Measurements from ENCODE around the gene EIF2S1. TPM values are rescaled to one million over a fixed set of nuclear protein-coding genes. Genes with fewer than 3 reads are reported as not detected.

Gene EIF2S1
- total and polyA plus RNA-seq, 11 donors: 37.6 to 232 (median 91.7) TPM

DNA sequence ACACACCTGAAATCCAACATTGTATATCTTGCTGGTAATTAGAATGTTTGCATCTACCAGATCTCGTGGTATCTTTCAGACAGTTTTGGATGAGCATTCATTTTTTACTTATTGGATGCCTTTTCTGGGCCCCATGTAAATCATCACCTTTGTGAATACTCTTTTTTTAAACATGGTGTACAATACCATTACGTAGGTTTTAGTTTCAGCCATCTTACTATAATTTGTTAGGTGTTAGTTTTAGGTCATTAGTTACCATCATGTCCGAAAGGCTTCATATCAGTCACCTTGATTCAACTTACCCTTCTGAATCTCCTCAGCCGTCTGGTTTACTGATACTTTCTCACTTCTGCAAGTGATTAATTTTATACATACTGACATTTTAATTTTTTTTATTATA lies 5.3 kb downstream of the EIF2S1 start:
- Histone ChIP-seq H3K36me3 (peaks cover 0 to 82% (median 64%) of the 10 kb centered on the region in 9 donors), H3K4me3 (no peak overlapping the region), H3K27me3 (no peaks in the 10 kb centered on the region), H3K9me3 (no peaks in the 10 kb centered on the region), H3K27ac (no peak overlapping the region), H3K4me1 (peaks cover 2 to 47% (median 31%) of the 10 kb centered on the region in 12 donors)
- TF ChIP-seq, protein P1, sequence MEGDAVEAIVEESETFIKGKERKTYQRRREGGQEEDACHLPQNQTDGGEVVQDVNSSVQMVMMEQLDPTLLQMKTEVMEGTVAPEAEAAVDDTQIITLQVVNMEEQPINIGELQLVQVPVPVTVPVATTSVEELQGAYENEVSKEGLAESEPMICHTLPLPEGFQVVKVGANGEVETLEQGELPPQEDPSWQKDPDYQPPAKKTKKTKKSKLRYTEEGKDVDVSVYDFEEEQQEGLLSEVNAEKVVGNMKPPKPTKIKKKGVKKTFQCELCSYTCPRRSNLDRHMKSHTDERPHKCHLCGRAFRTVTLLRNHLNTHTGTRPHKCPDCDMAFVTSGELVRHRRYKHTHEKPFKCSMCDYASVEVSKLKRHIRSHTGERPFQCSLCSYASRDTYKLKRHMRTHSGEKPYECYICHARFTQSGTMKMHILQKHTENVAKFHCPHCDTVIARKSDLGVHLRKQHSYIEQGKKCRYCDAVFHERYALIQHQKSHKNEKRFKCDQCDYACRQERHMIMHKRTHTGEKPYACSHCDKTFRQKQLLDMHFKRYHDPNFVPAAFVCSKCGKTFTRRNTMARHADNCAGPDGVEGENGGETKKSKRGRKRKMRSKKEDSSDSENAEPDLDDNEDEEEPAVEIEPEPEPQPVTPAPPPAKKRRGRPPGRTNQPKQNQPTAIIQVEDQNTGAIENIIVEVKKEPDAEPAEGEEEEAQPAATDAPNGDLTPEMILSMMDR (IDR thresholded peaks at IDR 0.05): no peak
- no peak for TF ChIP-seq POLR2A (IDR thresholded peaks at IDR 0.05)
- DNase-seq (no peak), ATAC-seq (no peak)
- intact Hi-C loops (cut with DNase I): no loop called here
- 87 to 90% (median 89%) methylated on average over 4 of the region's 4 CpGs for WGBS, 4 donors

DNA sequence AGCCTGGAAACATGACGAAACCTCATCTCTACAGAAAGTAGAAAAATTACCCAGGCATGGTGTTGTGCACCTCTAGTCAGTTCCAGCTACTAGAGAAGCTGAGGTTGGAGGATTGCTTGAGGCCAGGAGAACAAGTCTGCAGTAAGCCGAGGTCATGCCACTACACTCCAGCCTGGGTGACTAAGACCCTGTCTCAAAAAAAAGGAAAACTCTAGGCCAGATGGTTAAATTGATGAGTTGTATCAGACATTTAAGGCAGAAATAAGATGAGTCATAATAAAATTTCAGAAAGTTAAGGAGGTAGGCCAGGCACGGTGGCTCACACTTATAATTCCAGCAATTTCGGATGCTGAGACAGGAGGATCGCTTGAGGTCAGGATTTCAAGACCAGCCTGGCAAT lies 10.7 kb downstream of the EIF2S1 start:
- intact Hi-C loops (cut with DNase I): no loop called here
- ATAC-seq: no peak

DNA sequence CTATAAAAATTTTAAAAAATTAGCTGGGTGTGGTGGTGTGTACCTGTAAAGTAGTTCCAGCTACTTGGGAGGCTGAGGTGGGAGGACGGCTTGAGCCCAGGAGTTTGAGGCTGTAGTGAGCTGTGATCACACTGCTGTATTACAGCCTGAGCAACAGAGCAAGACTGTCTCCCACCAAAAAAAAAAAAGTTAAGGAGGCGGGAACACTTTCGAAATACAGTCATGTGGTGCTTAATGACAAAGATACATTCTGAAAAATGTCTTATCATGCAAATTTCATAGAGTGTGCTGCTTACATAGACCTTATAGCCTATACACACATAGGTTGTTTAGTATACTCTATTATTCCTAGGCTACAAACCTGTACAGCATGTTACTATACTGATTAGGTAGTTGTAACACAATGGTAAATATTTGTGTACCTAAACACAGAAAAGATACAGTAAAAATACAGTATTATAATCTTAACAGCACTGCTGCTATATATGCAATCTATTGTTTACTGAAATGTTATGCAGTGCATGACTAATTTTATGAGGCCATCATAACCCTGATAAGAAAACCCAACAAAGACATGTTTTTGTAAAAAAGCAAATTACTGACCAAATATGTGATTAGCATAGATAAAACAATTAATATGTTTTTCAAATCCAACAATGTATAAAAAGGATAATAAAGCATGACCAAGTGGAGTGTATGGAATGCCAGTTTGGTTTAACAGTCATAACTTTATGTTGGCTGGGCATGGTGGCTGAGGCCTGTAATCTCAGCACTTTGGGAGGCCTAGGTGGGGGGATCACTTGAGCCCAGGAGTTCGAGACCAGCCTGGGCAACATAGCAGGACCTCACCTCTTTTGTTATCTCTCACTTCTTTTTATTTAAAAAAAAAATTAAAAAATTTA lies 11.4 kb downstream of the EIF2S1 start:
- no peak overlapping the region for H3K27ac ChIP-seq
- no peaks in the 10 kb centered on the region for H3K27me3 ChIP-seq
- H3K4me3 ChIP-seq: no peak overlapping the region
- intact Hi-C loops (cut with DNase I): no loop called here
- TF ChIP-seq POLR2A (IDR thresholded peaks at IDR 0.05): no peak
- TF ChIP-seq, protein P1 (IDR thresholded peaks at IDR 0.05): no peak
- ATAC-seq (no peak), DNase-seq (no peak)
- WGBS, 4 donors: 91 to 99% (median 95%) methylated on average over 4 of the region's 4 CpGs
- peaks cover 0 to 99% (median 98%) of the 10 kb centered on the region in 9 donors for H3K36me3 ChIP-seq
- peaks cover 0 to 9% (median 4%) of the 10 kb centered on the region in 12 donors for H3K4me1 ChIP-seq
- H3K9me3 ChIP-seq: no peaks in the 10 kb centered on the region

More for the DNA sequence above, 10.7 kb downstream of the EIF2S1 start:
- no peaks in the 10 kb centered on the region for H3K9me3 ChIP-seq
- DNase-seq: no peak
- H3K36me3 ChIP-seq: peaks cover 0 to 99% (median 98%) of the 10 kb centered on the region in 9 donors
- H3K27me3 ChIP-seq: no peaks in the 10 kb centered on the region
- no peak overlapping the region for H3K4me3 ChIP-seq
- WGBS, 4 donors: 88 to 98% (median 91%) methylated on average over 5 of the region's 5 CpGs
- no peak for TF ChIP-seq POLR2A (IDR thresholded peaks at IDR 0.05)
- TF ChIP-seq, protein P1 (IDR thresholded peaks at IDR 0.05): no peak
- peaks cover 0 to 9% (median 5%) of the 10 kb centered on the region in 12 donors for H3K4me1 ChIP-seq
- H3K27ac ChIP-seq: no peak overlapping the region

DNA sequence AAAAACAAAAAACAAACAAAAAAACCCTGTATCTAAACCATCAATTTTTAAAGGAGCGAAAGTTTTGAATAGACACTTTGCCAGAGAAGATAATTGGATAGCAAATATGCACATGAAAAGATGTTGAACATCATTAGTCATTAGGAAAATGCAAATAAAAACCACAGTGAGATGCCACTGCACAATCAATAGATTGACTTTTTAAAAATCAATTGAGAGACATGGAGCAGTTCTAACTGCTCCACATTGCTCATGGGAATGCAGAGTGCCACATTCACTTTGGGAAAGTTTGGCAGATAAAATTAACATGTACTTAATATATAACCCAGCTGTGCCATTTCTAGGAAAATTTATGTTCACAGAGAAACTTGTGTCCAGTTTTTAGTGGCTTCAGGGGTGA lies 12.7 kb downstream of the EIF2S1 start:
- intact Hi-C loops (cut with DNase I): no loop called here
- DNase-seq (no peak), ATAC-seq (no peak)
- WGBS, 4 donors: 94 to 100% (median 97%) methylated on average over 1 of the region's 1 CpG
- Histone ChIP-seq H3K4me1 (peaks cover 0 to 8% (median 4%) of the 10 kb centered on the region in 12 donors), H3K9me3 (no peaks in the 10 kb centered on the region), H3K4me3 (no peak overlapping the region), H3K36me3 (peaks cover 0 to 99% (median 98%) of the 10 kb centered on the region in 9 donors), H3K27me3 (no peaks in the 10 kb centered on the region), H3K27ac (no peak overlapping the region)
- TF ChIP-seq, protein P1 (IDR thresholded peaks at IDR 0.05): no peak
- no peak for TF ChIP-seq POLR2A (IDR thresholded peaks at IDR 0.05)

Data from heart left ventricle (tissue), 16 donors.